ENCODE measurements around the gene EDAR. TPM values are rescaled to one million over a fixed set of nuclear protein-coding genes. Genes with fewer than 3 reads are reported as not detected.

Gene EDAR
- total RNA-seq, 6 experiments from 2014 or later = not detected

Other genes with a start within 250 kb of the EDAR start
- gene CCDC138, start 202.4 kb downstream of the EDAR start, total RNA-seq (2021; fragmentation: NEBNext Ultra II Directional; extraction: Animal tissue kit (Norgen Biotek cat#: 25700)) = 1 to 10 TPM; 2.7 to 4.9 (median 4.1) TPM
- gene SH3RF3, start 140.0 kb upstream of the EDAR start, total RNA-seq (2021; fragmentation: NEBNext Ultra II Directional; extraction: Animal tissue kit (Norgen Biotek cat#: 25700)) = 1 to 10 TPM; 2.4 to 4.4 (median 3.7) TPM